Uterus (tissue), 2 donors: Measurements from ENCODE around the gene MLLT10.

Experiments
- POLR2A ChIP-seq, 2 donors: fragments of 450-650 bp; IDR thresholded peaks; one replicate each; pipeline ENCODE4 v1.6.1; 2016; ENCODE audit warnings: antibody characterized with exemption in 2 of 2, mild to moderate bottlenecking in 1 of 2, moderate library complexity in 1 of 2
- TF ChIP-seq, protein P1 (sequence below), 4 experiments: fragments of 200-600 bp in 2 of 4; fragments of 450-650 bp in 2 of 4; sonication (generic) in 2 of 4; IDR thresholded peaks; one replicate each; pipeline ENCODE4 v1.5.1; 2016 to 2019; ENCODE audit warnings: antibody characterized with exemption in 4 of 4, mild to moderate bottlenecking in 2 of 4, moderate library complexity in 1 of 4

DNA sequence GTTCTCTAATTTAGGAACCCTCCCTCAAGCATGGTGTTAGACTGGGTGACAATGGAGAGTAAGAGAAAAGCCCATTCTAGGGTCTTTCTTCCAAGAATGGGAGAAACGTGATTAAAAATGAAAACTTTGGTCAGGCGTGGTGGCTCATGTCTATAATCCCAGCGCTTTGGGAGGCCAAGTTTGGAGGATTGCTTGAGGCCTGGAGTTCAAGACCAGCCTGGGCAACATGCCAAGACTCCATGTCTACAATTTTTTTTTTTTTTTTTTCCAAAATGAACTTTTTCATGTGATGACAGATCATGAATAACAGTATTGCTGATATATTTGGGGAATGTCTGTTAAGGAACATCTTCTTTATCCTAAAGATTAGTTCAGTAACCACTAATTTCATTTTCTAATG lies 194.6 kb downstream of the MLLT10 start:
- TF ChIP-seq, protein P1, sequence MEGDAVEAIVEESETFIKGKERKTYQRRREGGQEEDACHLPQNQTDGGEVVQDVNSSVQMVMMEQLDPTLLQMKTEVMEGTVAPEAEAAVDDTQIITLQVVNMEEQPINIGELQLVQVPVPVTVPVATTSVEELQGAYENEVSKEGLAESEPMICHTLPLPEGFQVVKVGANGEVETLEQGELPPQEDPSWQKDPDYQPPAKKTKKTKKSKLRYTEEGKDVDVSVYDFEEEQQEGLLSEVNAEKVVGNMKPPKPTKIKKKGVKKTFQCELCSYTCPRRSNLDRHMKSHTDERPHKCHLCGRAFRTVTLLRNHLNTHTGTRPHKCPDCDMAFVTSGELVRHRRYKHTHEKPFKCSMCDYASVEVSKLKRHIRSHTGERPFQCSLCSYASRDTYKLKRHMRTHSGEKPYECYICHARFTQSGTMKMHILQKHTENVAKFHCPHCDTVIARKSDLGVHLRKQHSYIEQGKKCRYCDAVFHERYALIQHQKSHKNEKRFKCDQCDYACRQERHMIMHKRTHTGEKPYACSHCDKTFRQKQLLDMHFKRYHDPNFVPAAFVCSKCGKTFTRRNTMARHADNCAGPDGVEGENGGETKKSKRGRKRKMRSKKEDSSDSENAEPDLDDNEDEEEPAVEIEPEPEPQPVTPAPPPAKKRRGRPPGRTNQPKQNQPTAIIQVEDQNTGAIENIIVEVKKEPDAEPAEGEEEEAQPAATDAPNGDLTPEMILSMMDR (IDR thresholded peaks at IDR 0.05), result no peak
- TF ChIP-seq POLR2A (IDR thresholded peaks at IDR 0.05), result no peak
